ENCODE measurements around the gene GPR151.

DNA sequence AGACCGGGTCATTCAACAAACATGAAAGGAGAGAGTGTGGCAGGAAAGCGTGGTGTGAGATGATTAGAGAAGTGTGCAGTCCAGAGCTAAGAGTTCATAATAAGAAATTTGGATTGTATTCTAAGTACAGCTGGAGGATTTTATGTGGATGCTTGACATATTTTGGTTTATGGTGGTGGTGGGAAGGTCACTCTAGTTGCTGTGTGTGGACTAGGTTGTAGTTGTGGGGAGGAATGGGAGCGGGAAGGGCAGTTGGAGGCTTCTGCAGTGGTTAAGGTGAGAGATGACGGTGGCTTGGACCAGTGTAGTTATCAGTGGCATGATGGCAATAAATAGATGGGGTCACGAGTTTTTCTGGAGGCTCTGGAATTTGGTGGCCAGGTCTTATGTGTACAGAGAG lies 45.7 kb upstream of the GPR151 start:
- TF ChIP-seq, protein P1, sequence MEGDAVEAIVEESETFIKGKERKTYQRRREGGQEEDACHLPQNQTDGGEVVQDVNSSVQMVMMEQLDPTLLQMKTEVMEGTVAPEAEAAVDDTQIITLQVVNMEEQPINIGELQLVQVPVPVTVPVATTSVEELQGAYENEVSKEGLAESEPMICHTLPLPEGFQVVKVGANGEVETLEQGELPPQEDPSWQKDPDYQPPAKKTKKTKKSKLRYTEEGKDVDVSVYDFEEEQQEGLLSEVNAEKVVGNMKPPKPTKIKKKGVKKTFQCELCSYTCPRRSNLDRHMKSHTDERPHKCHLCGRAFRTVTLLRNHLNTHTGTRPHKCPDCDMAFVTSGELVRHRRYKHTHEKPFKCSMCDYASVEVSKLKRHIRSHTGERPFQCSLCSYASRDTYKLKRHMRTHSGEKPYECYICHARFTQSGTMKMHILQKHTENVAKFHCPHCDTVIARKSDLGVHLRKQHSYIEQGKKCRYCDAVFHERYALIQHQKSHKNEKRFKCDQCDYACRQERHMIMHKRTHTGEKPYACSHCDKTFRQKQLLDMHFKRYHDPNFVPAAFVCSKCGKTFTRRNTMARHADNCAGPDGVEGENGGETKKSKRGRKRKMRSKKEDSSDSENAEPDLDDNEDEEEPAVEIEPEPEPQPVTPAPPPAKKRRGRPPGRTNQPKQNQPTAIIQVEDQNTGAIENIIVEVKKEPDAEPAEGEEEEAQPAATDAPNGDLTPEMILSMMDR (IDR thresholded peaks at IDR 0.05; ENCODE audit: low read length), result no peak
- TF ChIP-seq EZH2 (optimal IDR thresholded peaks at IDR 0.05; ENCODE audit: low read depth, low read length), result no peak
- TF ChIP-seq EZH2phosphoT487 (IDR thresholded peaks at IDR 0.05; ENCODE audit: low read length), result no peak
